ENCODE data around the gene CTIF.
"Not testable (repeated sequence)": the region's sequence is repeated elsewhere in the genome, so short reads cannot be mapped to it uniquely, and the experiment has no call there.

Gene CTIF

DNA sequence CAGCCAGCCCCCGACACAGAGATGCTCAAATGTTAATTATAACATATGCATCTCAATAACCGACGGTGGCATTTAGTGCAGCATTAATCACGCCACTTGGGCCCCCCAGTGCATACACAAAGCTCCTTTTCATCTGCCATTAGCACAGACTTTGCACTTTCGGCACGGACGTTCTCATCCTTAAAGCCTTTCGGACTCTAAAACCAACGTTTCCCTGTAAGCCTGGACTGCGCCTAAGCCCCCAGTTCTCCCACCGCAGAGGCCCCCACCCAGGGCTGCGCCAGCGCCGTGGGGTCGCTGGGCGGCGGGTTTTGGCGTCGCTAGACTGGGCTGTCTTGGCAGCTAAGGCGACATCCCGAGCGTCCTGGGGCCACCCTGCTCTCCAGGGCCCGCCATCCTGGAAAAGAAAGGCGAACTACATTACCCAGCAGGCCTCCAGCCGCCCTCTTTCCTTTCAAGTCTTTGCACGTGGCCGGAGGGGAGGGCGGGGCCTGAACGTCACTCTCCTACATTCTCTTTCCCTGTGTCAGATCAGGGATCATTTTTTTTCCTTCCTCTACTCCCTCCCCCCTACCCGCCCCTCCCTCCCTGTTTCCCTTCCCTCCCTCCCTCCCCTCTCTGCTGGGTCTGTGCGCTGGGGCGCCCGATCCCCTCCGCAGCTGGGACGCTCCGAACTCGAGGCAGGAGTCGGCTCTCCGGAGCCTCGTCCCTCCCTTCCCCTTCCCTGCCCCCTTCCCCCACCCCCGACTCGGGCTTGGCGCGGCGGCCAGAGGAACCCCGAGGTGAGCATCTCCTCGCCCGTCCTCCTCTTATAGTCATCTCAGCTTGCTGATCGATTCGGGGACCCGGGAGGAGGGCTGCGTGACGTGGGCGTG lies at the start of gene CTIF:
CTIF (plus strand) TSS at position 501 of the 875 bp plus-strand sequence. CDS start 80,535 bp downstream, outside the sequence.
- DNase-seq (ENCODE audit: low read depth in 2 of 2) = peak; percentile 36 to 55

DNA sequence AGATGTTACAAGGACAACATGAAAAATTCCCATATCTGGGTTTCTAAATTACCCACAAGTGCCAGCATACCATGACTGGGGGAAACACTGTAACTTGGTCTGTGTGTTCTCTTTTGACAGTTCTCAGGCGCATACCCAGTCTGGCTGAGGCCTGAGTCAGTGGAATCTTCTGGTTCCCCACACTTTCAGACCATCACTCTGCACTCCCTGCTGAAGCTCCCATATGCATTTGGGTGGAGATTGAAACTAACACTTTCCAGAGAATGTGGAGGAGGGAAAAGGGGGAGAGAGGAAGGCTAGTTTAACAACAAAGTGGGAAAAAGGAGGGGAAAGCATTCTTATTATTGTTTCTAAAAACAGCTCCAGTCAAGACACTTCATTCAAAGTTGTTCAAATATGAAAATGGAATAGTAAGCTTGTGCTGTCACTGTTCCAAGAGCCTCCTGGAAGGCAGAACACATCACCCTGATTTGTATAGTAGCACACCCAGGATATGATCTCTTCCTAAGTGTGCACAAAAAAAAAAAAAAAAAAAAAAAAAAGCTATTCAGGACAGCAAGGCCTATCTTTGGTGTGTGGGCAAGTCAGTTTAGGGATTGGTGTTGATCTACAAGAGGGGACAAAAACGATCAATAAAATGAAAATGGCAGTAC lies 48.1 kb upstream of the CTIF start:
- no peak for DNase-seq (ENCODE audit: low read depth in 2 of 2)

DNA sequence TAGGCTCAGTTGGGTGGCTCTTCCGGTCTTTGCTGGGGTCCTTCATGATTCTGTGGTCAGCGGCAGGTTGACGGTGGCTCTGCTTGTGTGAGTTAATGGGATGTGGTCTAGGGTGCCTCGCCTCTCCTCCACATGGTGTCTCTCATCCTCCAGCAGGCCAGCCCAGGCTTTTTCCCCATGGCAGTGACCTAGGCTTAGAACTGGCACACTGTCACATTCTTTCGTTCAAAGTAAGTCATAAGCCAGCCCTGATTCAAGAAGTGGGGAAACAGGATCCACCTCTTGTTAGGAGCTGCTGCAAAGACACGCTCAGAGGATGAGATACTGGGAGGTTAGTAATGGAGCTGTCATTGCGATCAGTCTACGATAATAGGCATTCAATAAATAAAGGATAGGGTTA lies 46.0 kb upstream of the CTIF start:
- DNase-seq (ENCODE audit: low read depth in 2 of 2) = no peak

DNA sequence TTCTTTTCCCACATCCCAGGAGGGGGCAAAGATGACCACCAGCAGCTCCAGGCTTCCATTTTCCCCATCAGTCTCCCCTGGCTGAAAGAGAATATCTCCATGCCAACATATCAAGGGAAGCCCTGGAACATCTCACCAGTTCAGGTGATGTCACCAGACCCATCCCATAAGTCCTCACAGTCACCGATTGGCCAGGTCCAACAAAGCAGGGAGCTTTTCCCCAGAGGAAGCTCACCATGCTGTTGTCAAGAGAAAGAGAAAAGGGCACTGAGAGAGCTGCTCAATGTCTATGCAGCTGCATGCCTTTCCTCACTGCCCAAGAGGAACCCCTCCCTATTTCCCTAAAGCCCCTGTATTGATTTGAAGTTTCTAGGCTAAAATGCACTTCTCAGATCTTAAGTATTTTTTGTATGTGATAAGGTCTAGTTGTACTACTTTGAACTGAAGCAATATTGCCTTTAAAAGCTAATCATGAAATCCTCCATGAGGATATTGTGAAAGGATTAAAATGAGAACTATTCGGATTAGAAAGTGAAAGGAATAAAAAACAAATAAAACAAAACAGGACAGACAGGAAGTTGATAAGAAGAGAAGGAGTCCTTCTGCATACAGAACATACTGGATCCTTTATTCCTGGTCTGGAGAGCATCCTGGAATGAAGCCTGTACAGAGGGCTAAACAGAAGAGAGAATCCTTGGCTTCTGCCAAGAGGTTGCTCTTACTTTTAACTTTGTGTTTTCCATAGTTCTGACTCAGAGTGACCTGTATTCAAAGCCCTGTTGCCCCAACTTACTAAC lies 45.2 kb upstream of the CTIF start:
- no peak for DNase-seq (ENCODE audit: low read depth in 2 of 2)

DNA sequence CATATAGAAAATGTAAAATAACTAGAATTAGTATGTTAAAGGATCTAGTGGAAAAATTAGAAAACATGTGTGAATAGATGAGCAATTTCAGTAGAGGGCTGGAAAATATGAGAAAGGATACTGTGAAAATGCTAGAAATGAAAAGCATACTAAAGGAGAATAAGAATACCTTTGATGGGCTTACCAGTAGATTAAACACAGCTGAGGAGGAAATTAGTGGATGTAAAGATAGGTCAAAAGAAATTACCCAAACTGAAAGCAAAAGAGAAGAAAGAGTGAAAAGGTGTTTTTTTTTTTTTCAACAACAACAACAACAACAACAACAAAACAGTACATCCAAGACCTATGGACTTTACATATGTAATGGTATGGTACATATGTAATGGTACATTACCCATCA lies 41.0 kb upstream of the CTIF start:
- no peak for DNase-seq (ENCODE audit: low read depth in 2 of 2)

DNA sequence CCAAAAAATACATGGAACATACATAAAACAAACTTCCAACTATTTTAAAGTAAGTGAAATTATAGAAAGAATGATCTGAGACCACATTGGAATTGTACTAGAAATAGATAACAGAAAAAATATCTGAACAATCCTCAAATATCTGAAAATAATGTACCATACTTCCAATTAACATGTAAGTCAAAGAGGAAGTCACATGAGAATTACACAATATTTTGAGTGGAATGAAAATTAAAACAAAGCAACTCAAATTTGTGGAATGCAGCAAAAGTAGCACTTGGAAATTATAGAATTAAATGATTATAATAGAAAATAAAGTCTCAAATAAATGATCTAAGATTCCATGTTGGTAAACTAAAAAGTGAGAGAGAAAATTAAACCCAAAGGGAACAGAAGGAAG lies 38.3 kb upstream of the CTIF start:
- no peak for DNase-seq (ENCODE audit: low read depth in 2 of 2)

DNA sequence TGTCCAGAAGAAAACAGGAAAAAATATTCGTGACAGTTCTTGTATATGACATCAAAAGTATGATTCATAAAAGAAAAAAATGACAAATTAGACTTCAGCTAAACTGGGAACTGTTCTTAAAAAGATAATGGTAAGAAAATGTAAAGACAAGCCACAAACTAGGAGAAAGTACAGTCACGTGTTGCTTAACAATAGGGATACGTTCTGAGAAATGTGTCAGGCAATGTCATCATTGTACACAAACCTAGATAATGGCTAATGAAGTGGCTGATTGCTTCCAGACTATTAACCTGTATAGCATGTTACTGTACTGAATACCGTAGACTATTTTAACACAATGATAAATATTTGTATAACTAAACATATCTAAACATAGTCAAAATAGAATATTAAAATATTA lies 35.9 kb upstream of the CTIF start:
- DNase-seq (ENCODE audit: low read depth in 2 of 2) = no peak

DNA sequence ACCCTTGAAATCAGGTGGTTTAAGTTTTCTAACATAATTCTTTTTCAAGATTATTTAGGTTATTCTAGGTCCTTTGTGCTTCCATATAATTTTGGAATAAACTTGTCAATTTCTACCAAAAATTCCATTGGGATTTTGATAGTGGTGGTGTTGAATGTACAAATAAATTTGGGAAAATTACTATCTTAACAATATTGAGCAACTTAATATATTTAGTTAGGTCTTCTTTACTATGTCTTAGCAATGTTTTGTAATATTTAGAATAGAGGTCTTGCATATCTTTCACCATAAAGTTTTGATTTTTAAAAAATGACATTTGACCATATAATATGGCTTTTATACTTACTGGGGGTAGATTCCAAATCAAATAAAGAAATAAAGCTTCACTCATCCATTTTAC lies 34.0 kb upstream of the CTIF start:
- no peak for DNase-seq (ENCODE audit: low read depth in 2 of 2)

DNA sequence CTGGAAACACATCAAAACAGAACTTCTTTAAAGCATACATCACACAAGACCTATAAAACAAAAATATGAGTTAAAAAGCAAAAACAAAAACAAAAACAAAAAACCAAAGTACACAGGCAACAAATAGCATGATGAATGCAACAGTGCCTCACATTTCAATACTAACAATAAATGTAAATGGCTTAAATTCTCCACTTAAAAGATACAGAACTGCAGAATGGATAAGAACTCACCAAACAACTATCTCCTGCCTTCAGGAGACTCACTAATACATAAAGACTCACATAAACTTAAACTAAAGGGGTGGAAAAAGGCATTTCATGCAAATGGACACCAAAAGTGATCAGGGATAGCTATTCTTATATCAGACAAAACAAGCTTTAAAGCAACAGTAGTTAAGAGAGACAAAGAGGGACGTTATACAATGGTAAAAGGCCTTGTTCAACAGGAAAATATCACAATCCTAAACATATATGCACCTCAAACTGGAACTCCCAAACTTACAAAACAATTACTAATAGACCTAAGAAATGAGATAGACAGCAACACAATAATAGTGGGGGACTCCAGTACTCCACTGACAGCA lies 31.8 kb upstream of the CTIF start:
- not testable (repeated sequence) for DNase-seq (ENCODE audit: low read depth in 2 of 2)

DNA sequence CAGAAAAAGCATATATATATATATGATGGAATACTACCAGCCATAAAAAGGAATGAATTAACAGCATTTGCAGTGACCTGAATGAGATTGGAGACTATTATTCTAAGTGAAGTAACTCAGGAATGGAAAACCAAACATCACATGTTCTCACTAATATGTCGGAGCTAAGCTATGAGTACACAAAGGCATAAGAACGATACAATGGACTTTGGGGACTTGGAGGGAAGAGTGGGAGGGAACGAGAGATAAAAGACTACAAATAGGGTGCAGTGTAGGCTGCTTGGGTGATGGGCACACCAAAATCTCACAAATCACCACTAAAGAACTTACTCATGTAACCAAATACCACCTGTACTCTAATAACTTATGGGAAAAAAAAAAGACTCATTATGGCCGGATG lies 26.3 kb upstream of the CTIF start:
- DNase-seq (ENCODE audit: low read depth in 2 of 2) = not testable (repeated sequence)

DNA sequence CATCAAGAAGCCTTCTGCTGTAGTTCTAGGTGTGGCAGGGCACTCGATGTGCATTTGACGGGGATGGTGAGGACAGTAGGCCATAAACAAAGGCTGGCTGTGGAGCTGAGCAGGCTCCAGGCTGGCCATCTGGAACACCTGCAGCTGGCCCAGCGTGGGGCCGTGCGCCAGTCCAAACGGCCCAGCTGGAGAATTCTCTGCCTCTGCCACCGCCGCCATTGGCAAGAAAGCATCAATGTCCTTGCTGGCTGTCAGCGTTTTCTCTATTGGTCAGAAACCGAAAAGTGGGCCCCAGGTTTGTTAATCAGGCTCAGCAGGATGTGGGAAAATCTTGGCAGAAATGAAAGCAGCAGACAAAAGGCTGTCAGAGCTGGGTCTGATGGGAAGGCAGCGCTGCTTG lies 24.0 kb upstream of the CTIF start:
- no peak for DNase-seq (ENCODE audit: low read depth in 2 of 2)

DNA sequence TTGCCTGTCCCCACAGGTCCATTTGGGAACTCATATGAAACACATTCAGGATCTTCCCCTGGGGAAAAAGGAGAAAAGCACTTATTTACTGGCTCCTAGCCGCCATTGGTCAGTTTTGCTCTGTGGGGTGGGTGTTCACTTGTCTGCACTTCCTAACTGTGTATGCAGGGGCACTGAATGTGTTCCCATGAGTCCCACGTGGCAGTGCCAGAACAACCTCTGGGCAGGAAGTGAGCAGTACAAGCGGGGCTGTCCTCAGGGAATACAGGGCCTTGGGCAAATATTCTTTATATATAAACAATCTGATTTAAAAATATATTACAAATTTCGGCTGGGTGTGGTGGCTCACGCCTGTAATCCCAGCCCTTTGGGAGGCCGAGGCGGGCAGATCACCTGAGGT lies 21.8 kb upstream of the CTIF start:
- no peak for DNase-seq (ENCODE audit: low read depth in 2 of 2)

DNA sequence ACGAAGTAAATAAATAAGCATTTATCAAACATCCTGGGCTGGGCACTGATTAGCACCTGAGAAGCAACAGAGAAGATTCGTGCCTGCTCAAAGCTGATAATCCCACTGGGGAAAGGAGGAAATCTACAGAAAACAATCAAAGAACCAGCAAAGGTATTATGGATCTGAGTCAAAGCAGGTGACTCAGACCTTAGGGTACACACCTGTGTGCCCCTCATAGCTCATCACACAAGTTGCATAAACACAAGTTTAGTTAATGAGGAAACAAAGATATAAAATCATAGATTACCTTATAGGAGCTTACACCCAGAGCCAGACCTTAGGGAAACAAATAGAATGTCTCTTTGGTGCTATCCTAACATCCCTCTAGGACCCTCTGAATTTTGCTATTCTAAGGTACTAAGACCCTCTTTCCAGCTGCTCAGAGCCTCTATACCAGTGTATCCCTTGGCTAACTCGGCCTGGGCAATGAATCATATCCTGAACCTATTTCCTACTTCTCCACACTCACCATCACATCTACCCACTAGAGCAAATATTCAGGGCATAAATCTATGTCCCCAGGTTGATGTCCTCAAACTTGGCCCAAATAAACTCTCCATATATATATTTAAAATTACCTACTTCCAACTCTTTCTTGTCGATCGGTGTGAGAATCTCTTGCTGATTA lies 19.3 kb upstream of the CTIF start:
- DNase-seq (ENCODE audit: low read depth in 2 of 2) = no peak

DNA sequence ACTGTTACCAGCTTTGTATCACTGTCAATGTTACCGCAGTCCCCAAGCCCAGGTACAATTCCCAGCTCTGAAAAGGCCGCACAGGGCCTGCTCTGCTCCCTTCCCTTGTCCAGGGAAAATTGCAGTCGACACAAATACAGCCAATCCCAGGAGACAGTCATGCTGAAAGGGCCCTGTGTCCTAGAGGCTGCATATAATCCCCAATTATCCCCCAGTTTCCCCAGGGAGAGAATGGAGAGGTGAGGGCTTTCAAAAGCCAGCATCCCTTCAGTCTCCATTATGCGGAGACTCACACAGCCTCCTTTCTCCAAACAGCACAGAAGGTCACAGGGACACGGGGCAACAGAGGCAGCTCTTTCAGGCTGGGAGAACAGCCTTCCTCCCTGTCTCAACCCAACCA lies 17.1 kb upstream of the CTIF start:
- DNase-seq (ENCODE audit: low read depth in 2 of 2) = no peak

DNA sequence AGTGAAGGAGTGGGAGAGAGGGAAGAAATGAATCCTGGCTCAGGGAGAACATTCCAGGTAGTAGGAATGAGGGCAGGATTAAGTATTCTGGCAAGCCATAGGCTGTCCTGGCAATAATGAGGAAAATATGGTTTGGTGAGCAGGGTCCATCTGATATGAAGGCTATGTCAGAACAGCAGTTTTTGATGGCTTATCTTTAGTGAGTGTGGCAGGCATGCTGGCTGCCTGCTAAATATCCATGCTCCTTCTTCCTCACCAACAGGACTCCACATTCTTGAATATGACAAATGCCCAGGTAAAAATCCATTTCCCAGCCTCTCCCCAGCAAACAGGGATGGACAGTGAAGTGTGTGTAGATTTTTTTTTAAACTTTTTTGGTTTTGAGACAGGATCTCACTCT lies 13.2 kb upstream of the CTIF start:
- DNase-seq (ENCODE audit: low read depth in 2 of 2) = no peak

DNA sequence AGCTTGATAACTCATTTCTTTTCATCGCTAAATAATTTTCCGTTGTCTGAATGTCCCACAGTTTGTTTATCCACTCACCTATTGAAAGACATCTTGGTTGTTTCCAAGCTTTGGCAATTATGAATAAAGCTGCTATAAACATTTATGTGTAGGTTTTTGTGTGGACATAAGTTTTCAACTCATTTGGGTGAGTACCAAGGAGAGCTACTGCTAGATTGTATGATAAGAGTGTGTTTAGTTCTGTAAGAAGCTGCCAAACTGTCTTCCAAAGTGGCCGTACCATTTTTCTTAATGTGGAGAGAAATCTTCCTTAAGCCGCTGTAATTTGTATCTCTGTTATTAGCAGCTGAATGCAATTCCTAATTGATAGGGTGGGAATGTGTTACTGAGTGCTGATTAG lies 11.4 kb upstream of the CTIF start:
- DNase-seq (ENCODE audit: low read depth in 2 of 2) = no peak

DNA sequence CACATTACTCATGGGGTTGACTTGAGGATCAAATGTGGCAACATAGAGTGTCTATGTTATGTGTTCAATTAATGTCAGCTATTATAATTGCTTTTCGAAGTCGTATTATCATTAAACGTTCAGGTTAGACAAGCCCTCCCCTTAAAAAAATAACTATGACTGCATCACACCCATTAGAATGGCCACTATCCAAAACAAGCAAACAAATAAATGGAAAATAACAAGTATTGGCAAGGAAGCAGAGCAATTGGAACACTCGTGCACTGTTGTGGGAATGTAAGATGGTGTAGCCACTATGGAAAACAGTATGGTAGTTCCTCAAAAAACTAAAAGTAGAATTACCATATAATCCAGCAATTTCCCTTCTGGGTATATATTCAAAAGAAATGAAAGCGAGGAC lies 10.0 kb upstream of the CTIF start:
- DNase-seq (ENCODE audit: low read depth in 2 of 2) = no peak

DNA sequence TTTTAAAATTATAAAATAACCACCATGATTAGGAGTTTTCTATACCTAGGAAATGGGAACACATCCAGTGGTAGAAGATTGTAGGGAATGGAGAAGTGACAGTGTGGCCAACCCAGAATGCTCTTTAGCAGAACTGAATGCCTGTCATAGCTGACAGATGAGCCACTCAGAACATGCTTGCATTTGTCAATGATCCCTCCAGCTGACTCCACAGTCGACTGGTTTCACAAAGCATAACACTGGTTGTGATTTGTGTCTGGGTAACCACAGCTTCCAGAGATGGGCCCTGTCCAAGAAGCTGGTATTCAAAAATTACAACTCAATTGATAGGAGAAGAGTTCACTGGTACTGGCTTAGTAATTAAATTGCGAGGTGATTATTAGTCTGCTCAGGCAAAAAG lies 9.0 kb upstream of the CTIF start:
- no peak for DNase-seq (ENCODE audit: low read depth in 2 of 2)

DNA sequence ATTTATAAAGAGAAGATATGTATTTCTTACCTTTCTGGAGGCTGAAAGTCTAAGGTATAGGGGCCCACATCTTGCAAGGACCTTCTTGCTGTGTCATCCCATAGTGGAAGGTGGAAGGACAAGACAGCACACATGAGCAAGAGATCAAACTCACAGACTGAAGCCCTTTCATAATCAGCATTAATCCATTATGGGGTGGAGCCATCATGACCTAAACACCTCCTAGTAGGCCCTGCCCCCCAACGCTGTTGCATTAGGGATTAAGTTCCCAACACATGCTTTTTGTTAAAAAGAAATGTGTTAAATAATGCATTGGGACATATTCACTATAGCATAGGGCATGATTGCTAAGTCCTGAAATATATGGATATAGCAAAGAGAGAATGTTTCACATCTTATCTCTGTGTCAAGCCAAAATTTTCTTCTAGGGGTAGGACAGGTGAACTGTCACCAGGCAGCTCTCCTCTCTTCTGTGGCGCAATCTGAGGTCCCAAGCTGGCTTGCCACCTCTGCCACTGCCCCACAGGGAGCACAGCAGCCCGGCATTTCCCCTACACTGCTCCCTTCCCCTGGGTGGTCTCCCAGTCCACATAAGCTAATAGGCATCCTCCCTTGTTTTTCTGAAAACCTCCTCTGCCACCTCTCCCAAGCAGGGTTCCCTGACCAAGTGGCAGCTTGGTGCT lies 8.3 kb upstream of the CTIF start:
- DNase-seq (ENCODE audit: low read depth in 2 of 2) = no peak

DNA sequence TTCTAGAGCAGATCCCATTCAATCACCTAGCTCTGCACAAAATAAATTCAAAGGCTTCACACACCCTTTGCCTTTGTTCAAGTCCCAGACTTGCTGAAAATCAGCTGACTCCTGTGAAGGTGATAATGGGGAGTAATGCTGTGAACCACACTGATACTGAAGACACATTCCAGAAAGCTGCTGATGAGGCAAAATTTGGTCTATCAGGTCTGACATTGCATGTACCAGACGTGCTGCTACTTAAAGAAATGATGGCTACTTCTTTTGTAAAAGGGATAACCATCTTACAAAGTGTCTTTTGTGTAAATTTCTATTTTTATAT lies 7.8 kb upstream of the CTIF start:
- DNase-seq (ENCODE audit: low read depth in 2 of 2) = no peak

DNA sequence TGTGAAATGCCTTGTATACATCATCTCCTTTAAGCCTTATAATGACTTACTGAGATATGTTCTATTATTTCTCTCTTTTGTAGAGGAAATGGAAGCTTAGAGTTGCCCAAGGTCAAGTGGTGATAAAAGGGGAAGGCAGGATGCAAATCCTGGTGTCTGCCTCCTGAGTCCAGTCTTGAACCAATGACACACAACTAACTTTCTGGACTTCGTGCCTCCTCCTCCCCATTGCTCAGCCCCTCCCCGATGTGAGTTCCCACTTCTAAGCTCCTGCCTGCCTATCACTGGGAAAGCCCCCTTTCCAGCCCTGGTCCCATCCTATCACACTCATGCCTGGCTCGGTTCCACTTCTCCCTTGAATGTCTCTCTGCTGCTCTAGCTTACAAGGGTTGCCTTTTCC lies 6.9 kb upstream of the CTIF start:
- DNase-seq (ENCODE audit: low read depth in 2 of 2) = no peak

All from stimulated activated CD8-positive, alpha-beta memory T cell treated with anti-CD3 and anti-CD28 coated beads, Interleukin-7, amount 100 ng/mL, for 4 hours (primary cell).